Measurements from ENCODE around the gene PFKL. TPM values are rescaled to one million over a fixed set of nuclear protein-coding genes. Genes with fewer than 3 reads are reported as not detected.

The PFKL gene
- total and polyA plus RNA-seq, 2 experiments from 2014 or later = 40.3 to 106 TPM

GRCh38 chr21:44332965-44333364 is 33.1 kb downstream of the PFKL start (continued):
- TF ChIP-seq, protein P1, sequence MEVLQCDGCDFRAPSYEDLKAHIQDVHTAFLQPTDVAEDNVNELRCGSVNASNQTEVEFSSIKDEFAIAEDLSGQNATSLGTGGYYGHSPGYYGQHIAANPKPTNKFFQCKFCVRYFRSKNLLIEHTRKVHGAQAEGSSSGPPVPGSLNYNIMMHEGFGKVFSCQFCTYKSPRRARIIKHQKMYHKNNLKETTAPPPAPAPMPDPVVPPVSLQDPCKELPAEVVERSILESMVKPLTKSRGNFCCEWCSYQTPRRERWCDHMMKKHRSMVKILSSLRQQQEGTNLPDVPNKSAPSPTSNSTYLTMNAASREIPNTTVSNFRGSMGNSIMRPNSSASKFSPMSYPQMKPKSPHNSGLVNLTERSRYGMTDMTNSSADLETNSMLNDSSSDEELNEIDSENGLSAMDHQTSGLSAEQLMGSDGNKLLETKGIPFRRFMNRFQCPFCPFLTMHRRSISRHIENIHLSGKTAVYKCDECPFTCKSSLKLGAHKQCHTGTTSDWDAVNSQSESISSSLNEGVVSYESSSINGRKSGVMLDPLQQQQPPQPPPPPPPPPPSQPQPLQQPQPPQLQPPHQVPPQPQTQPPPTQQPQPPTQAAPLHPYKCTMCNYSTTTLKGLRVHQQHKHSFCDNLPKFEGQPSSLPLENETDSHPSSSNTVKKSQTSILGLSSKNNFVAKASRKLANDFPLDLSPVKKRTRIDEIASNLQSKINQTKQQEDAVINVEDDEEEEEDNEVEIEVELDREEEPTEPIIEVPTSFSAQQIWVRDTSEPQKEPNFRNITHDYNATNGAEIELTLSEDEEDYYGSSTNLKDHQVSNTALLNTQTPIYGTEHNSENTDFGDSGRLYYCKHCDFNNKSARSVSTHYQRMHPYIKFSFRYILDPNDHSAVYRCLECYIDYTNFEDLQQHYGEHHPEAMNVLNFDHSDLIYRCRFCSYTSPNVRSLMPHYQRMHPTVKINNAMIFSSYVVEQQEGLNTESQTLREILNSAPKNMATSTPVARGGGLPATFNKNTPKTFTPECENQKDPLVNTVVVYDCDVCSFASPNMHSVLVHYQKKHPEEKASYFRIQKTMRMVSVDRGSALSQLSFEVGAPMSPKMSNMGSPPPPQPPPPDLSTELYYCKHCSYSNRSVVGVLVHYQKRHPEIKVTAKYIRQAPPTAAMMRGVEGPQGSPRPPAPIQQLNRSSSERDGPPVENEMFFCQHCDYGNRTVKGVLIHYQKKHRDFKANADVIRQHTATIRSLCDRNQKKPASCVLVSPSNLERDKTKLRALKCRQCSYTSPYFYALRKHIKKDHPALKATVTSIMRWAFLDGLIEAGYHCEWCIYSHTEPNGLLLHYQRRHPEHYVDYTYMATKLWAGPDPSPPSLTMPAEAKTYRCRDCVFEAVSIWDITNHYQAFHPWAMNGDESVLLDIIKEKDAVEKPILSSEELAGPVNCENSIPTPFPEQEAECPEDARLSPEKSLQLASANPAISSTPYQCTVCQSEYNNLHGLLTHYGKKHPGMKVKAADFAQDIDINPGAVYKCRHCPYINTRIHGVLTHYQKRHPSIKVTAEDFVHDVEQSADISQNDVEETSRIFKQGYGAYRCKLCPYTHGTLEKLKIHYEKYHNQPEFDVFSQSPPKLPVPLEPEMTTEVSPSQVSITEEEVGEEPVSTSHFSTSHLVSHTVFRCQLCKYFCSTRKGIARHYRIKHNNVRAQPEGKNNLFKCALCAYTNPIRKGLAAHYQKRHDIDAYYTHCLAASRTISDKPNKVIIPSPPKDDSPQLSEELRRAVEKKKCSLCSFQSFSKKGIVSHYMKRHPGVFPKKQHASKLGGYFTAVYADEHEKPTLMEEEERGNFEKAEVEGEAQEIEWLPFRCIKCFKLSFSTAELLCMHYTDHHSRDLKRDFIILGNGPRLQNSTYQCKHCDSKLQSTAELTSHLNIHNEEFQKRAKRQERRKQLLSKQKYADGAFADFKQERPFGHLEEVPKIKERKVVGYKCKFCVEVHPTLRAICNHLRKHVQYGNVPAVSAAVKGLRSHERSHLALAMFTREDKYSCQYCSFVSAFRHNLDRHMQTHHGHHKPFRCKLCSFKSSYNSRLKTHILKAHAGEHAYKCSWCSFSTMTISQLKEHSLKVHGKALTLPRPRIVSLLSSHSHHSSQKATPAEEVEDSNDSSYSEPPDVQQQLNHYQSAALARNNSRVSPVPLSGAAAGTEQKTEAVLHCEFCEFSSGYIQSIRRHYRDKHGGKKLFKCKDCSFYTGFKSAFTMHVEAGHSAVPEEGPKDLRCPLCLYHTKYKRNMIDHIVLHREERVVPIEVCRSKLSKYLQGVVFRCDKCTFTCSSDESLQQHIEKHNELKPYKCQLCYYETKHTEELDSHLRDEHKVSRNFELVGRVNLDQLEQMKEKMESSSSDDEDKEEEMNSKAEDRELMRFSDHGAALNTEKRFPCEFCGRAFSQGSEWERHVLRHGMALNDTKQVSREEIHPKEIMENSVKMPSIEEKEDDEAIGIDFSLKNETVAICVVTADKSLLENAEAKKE (CRISPR knock-in tag; IDR thresholded peaks at IDR 0.05) = no peak
- TF ChIP-seq STAT1 (IDR thresholded peaks at IDR 0.05; ENCODE audit: unreplicated experiment) (no peak), REST (IDR thresholded peaks at IDR 0.05; ENCODE audit: unreplicated experiment) (no peak)
- TF ChIP-seq, protein P2, sequence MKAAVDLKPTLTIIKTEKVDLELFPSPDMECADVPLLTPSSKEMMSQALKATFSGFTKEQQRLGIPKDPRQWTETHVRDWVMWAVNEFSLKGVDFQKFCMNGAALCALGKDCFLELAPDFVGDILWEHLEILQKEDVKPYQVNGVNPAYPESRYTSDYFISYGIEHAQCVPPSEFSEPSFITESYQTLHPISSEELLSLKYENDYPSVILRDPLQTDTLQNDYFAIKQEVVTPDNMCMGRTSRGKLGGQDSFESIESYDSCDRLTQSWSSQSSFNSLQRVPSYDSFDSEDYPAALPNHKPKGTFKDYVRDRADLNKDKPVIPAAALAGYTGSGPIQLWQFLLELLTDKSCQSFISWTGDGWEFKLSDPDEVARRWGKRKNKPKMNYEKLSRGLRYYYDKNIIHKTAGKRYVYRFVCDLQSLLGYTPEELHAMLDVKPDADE (IDR thresholded peaks at IDR 0.05) = no peak
